ENCODE results near the gene TMEM272. TPM values are rescaled to one million over a fixed set of nuclear protein-coding genes. Genes with fewer than 3 reads are reported as not detected.

Gene TMEM272
- total RNA-seq, 1 experiment from 2014 or later, result 0.14 TPM

DNA sequence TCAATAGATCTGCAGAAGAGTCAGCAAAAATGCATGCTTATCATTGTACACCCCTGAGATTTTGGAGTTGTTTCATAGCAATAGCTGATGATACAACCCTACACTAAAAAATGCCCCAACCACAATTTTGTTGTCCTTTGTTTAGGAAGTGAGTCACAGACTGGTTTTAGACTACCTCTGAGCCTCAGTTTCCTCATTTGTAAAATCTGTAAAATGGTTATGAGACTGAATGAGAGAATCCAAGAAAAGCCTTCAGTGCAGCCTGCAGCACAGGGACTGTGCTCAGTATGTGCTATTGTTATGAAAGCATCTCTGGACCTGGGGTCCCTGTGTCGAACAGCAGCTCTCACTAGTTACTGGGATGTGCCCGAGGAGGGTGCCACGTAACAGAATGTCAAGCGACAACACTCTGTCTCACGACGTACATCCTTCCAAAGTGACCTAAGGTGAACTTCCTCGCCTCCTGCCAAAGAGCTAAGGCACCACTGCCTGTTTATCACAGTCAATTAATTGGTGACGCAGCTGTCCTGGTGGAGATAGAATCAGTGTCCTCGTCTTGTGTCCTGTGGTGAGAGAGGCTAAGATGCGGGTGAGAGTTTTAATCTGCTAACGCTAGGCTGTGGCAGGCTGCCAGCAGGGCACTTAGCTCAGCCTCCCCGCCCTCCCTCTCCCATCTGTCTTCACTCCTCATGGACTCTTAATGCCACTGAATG, 59.1 kb downstream of the TMEM272 start:
- H3K4me3 ChIP-seq (ENCODE audit: low read depth, low read length), result no peak overlapping the region
- no peaks in the 10 kb centered on the region for H3K27me3 ChIP-seq (replicated peaks; ENCODE audit: control insufficient read depth, insufficient read depth, low read length)
- intact Hi-C loops (cut with micrococcal nuclease; ENCODE audit: unreplicated experiment), result no loop called here
- Mint-ChIP-seq H3K9me3 (ENCODE audit: unreplicated experiment) (no peaks in the 10 kb centered on the region), H3K27me3 (ENCODE audit: insufficient read depth, unreplicated experiment) (no peaks in the 10 kb centered on the region), H3K36me3 (ENCODE audit: insufficient read depth, unreplicated experiment) (no peaks in the 10 kb centered on the region), H3K27ac (ENCODE audit: unreplicated experiment) (no peak overlapping the region), H3K4me3 (ENCODE audit: unreplicated experiment) (no peak overlapping the region), H3K4me1 (ENCODE audit: low read depth, unreplicated experiment) (peaks cover 11% of the 10 kb centered on the region)
- POLR2A ChIA-PET, result no interaction called here
- CTCF ChIA-PET, result no interaction called here
- DNase-seq, result no peak
- no peaks in the 10 kb centered on the region for H3K9me3 ChIP-seq
- peaks cover 10% of the 10 kb centered on the region; the same call in 1 of the 2 replicates for H3K4me1 ChIP-seq
- BruUV-seq (replicated peaks), result no TSS peak
- H3K36me3 ChIP-seq (ENCODE audit: control insufficient read depth, insufficient read depth, low read length), result no peaks in the 10 kb centered on the region
- TF ChIP-seq, protein P1, sequence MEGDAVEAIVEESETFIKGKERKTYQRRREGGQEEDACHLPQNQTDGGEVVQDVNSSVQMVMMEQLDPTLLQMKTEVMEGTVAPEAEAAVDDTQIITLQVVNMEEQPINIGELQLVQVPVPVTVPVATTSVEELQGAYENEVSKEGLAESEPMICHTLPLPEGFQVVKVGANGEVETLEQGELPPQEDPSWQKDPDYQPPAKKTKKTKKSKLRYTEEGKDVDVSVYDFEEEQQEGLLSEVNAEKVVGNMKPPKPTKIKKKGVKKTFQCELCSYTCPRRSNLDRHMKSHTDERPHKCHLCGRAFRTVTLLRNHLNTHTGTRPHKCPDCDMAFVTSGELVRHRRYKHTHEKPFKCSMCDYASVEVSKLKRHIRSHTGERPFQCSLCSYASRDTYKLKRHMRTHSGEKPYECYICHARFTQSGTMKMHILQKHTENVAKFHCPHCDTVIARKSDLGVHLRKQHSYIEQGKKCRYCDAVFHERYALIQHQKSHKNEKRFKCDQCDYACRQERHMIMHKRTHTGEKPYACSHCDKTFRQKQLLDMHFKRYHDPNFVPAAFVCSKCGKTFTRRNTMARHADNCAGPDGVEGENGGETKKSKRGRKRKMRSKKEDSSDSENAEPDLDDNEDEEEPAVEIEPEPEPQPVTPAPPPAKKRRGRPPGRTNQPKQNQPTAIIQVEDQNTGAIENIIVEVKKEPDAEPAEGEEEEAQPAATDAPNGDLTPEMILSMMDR (IDR thresholded peaks at IDR 0.05; ENCODE audit: insufficient read depth in 1 of 2, low read depth in 1 of 2, low read length in 1 of 2, severe bottlenecking in 1 of 2, unreplicated experiment in 1 of 2), result no peak

DNA sequence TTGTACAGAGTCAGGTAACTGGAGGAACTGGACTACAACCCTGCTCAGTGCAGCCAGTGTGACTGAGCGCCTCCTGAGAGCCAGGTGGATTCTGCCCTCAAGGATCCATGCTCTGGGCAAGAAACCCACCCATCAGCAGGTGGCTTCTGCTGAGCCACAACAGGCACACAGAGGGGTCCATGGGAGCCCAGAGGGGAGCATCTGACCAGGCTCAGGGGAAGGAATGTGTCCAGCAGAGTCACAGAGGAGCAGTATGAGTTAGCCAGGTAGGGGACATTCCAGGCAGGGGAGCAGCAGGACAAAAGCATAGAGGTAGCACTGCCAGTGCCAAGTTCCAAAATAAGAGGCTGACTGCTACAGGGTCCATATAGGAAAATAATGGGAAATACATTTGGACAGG, 60.9 kb downstream of the TMEM272 start:
- no peaks in the 10 kb centered on the region for H3K36me3 ChIP-seq (ENCODE audit: control insufficient read depth, insufficient read depth, low read length)
- intact Hi-C loops (cut with micrococcal nuclease; ENCODE audit: unreplicated experiment), result loop anchor here (5.0 kb wide), 2 partner anchors 192 to 332 kb away; partner anchors contain the start of gene INTS6
- no peaks in the 10 kb centered on the region for H3K27me3 ChIP-seq (replicated peaks; ENCODE audit: control insufficient read depth, insufficient read depth, low read length)
- H3K4me3 ChIP-seq (ENCODE audit: low read depth, low read length), result no peak overlapping the region
- BruUV-seq (replicated peaks), result no TSS peak
- ChIA-PET CTCF (no interaction called here), POLR2A (no interaction called here)
- Mint-ChIP-seq H3K36me3 (ENCODE audit: insufficient read depth, unreplicated experiment) (no peaks in the 10 kb centered on the region), H3K4me1 (ENCODE audit: low read depth, unreplicated experiment) (peaks cover 11% of the 10 kb centered on the region), H3K27me3 (ENCODE audit: insufficient read depth, unreplicated experiment) (no peaks in the 10 kb centered on the region), H3K9me3 (ENCODE audit: unreplicated experiment) (no peaks in the 10 kb centered on the region), H3K4me3 (ENCODE audit: unreplicated experiment) (no peak overlapping the region), H3K27ac (ENCODE audit: unreplicated experiment) (no peak overlapping the region)
- H3K4me1 ChIP-seq, result peaks cover 10% of the 10 kb centered on the region; the same call in 1 of the 2 replicates
- TF ChIP-seq, protein P1 (IDR thresholded peaks at IDR 0.05; ENCODE audit: insufficient read depth in 1 of 2, low read depth in 1 of 2, low read length in 1 of 2, severe bottlenecking in 1 of 2, unreplicated experiment in 1 of 2), result no peak
- no peaks in the 10 kb centered on the region for H3K9me3 ChIP-seq
- DNase-seq, result no peak

DNA sequence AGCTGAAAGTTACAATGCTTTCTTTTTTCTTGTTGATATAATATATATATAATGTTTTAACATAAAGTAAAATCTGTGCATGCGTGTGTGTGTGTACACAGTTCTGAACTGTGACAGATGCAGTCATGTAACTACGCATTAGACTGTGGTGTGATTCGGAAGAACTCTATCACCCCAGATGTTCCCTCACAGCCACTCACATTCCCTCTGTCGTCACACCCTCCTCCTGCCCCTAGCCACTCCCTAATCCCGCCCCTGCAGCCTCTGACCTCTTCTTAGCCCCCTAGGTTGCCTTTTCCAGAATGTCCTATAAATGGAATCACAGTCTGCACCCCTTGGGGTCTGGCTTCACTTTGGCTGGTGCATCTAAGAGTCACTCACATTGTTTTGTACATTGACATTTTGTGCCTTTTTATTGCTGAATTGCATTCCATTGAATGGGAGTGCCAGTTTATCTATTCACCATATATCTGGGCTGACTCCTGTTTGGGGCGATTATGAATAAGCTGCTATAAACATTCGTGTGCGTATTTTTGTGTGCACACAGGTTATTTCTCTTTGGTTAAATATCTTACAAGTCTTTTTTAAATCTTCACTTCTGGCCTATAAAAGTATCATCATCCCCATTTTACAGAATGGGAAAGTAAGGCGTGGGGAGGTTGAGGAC, 61.4 kb downstream of the TMEM272 start:
- no peaks in the 10 kb centered on the region for H3K9me3 Mint-ChIP-seq (ENCODE audit: unreplicated experiment)
- ChIA-PET CTCF (no interaction called here), POLR2A (no interaction called here)
- Histone ChIP-seq H3K27me3 (replicated peaks; ENCODE audit: control insufficient read depth, insufficient read depth, low read length) (no peaks in the 10 kb centered on the region), H3K4me3 (ENCODE audit: low read depth, low read length) (no peak overlapping the region), H3K36me3 (ENCODE audit: control insufficient read depth, insufficient read depth, low read length) (no peaks in the 10 kb centered on the region), H3K4me1 (peaks cover 10% of the 10 kb centered on the region; the same call in 1 of the 2 replicates), H3K9me3 (no peaks in the 10 kb centered on the region)
- H3K4me3 Mint-ChIP-seq (ENCODE audit: unreplicated experiment), result no peak overlapping the region
- no peaks in the 10 kb centered on the region for H3K27me3 Mint-ChIP-seq (ENCODE audit: insufficient read depth, unreplicated experiment)
- H3K4me1 Mint-ChIP-seq (ENCODE audit: low read depth, unreplicated experiment), result peaks cover 11% of the 10 kb centered on the region
- TF ChIP-seq, protein P1 (IDR thresholded peaks at IDR 0.05; ENCODE audit: insufficient read depth in 1 of 2, low read depth in 1 of 2, low read length in 1 of 2, severe bottlenecking in 1 of 2, unreplicated experiment in 1 of 2), result no peak
- BruUV-seq (replicated peaks), result no TSS peak
- no peak for DNase-seq
- H3K27ac Mint-ChIP-seq (ENCODE audit: unreplicated experiment), result no peak overlapping the region
- H3K36me3 Mint-ChIP-seq (ENCODE audit: insufficient read depth, unreplicated experiment), result no peaks in the 10 kb centered on the region
- intact Hi-C loops (cut with micrococcal nuclease; ENCODE audit: unreplicated experiment), result loop anchor here (5.0 kb wide), 2 partner anchors 191 to 331 kb away; partner anchors contain the start of gene INTS6
